HG03066 (cell line): ENCODE measurements around the gene NOL4L.

Experiments
- ATAC-seq: cut with Tn5 transposase; IDR thresholded peaks from one replicate; pipeline ENCODE4 v1.9.1; 2021; ENCODE audit warnings: low read depth; ENCODE audit not compliant: unreplicated experiment

The NOL4L gene

GRCh38 chr20:32614303-32614702 lies 29.2 kb upstream of the NOL4L start:
- no peak for ATAC-seq

GRCh38 chr20:32613192-32614053 lies 28.3 kb upstream of the NOL4L start:
- ATAC-seq: no peak

- no peak for ATAC-seq
Observed at GRCh38 chr20:32612351-32613191, 27.4 kb upstream of the NOL4L start.

- ATAC-seq: no peak
Observed at GRCh38 chr20:32611868-32612267, 26.7 kb upstream of the NOL4L start.

GRCh38 chr20:32611286-32611685 lies 26.2 kb upstream of the NOL4L start:
- ATAC-seq: no peak

- no peak for ATAC-seq
Observed at GRCh38 chr20:32610472-32611218, 25.5 kb upstream of the NOL4L start.

- ATAC-seq: no peak
Observed at GRCh38 chr20:32609993-32610392, 24.9 kb upstream of the NOL4L start.

- ATAC-seq: no peak
Observed at GRCh38 chr20:32609111-32609773, 24.1 kb upstream of the NOL4L start.

- no peak for ATAC-seq
Observed at GRCh38 chr20:32608664-32609015, 23.5 kb upstream of the NOL4L start.

GRCh38 chr20:32607727-32608663 lies 22.9 kb upstream of the NOL4L start:
- no peak for ATAC-seq

- no peak for ATAC-seq
Observed at GRCh38 chr20:32607324-32607723, 22.2 kb upstream of the NOL4L start.

GRCh38 chr20:32606790-32607189 lies 21.7 kb upstream of the NOL4L start:
- no peak for ATAC-seq

- no peak for ATAC-seq
Observed at GRCh38 chr20:32606107-32606506, 21.0 kb upstream of the NOL4L start.

GRCh38 chr20:32605167-32605656 lies 20.1 kb upstream of the NOL4L start:
- no peak for ATAC-seq

- ATAC-seq: no peak
Observed at GRCh38 chr20:32603046-32603726, 18.1 kb upstream of the NOL4L start.

- no peak for ATAC-seq
Observed at GRCh38 chr20:32602273-32602672, 17.1 kb upstream of the NOL4L start.

- no peak for ATAC-seq
Observed at GRCh38 chr20:32600681-32601237, 15.6 kb upstream of the NOL4L start.

GRCh38 chr20:32599783-32600340 lies 14.7 kb upstream of the NOL4L start:
- ATAC-seq: no peak
